GM12878 (cell line): ENCODE measurements around the gene MIA3. TPM values are rescaled to one million over a fixed set of nuclear protein-coding genes. Genes with fewer than 3 reads are reported as not detected.
A peak's percentile ranks its signal among the peaks of the same experiment; 100 is the strongest.

Source experiments
- ATAC-seq: fragments of 200-7000 bp; cut with Tn5 transposase; 3 replicates; pipeline ENCODE4 v1.9.1; 2020; ENCODE audit warnings: mild to moderate bottlenecking, moderate library complexity
- BruUV-seq: library from RNA; stranded (reverse); fragments of 400-500 nt; replicated peaks from 2 replicates; lab custom pipeline; 2021; lab: Mats Ljungman, UMichigan
- CTCF ChIA-PET: fragments of 300-600 bp; sonication (Branson Sonifier 250); formaldehyde crosslinking; extraction: SDS; loops from one replicate; lab custom pipeline; 2021; ENCODE audit warnings: inconsistent platforms; lab: Yijun Ruan, JAX
- POLR2A ChIA-PET: fragments of 350-600 bp; formaldehyde crosslinking; extraction: SDS; loops from one replicate; lab custom pipeline; 2021; ENCODE audit warnings: inconsistent platforms; lab: Charles Lee
- RAD21 ChIA-PET: fragments of 300-600 bp; sonication (Branson Sonifier 250); formaldehyde crosslinking; loops from one replicate; lab custom pipeline; 2023; ENCODE audit warnings: antibody characterized with exemption; ENCODE audit not compliant: unreplicated experiment; lab: Charles Lee
- SMC1A ChIA-PET: fragments of 300-600 bp; sonication (Branson Sonifier 250); formaldehyde crosslinking; loops from one replicate; lab custom pipeline; 2023; ENCODE audit not compliant: unreplicated experiment, uncharacterized antibody; lab: Charles Lee
- DNase-seq: peaks from one replicate; pipeline ENCODE4 v3.0.0-alpha.2; 2011; ENCODE audit warnings: low read depth, low spot score
- FAIRE-seq: peaks from 3 replicates; lab custom pipeline; 2011; peaks lifted over from hg19 to GRCh38; lab: Jason Lieb, UNC
- H2AFZ ChIP-seq: 2 replicates; pipeline ENCODE4 v1.6.0; 2011; ENCODE audit warnings: low read depth, low read length, control low read depth; ENCODE audit not compliant: control insufficient read depth
- H3K27ac ChIP-seq: 2 replicates; pipeline ENCODE4 v1.5.1; 2011; ENCODE audit warnings: control low read depth; ENCODE audit not compliant: control insufficient read depth, insufficient read depth
- H3K27me3 ChIP-seq, 2 experiments: replicated peaks in 1 of 2; 2 replicates each; pipeline versions ENCODE4 v1.6.0 to v1.6.1; 2011; ENCODE audit warnings: low read length in 1 of 2; ENCODE audit not compliant: control insufficient read depth in 2 of 2, insufficient read depth in 2 of 2
- H3K36me3 ChIP-seq, 2 experiments: 2 replicates each; pipeline ENCODE4 v1.5.1; 2011; ENCODE audit warnings: low read length in 1 of 2; ENCODE audit not compliant: control insufficient read depth in 2 of 2, insufficient read depth in 2 of 2
- H3K4me1 ChIP-seq: 2 replicates; pipeline ENCODE4 v1.6.1; 2011; ENCODE audit warnings: mild to moderate bottlenecking, low read length, moderate library complexity, mixed read lengths; ENCODE audit not compliant: control insufficient read depth, insufficient read depth
- H3K4me2 ChIP-seq: 2 replicates; pipeline ENCODE4 v1.6.0; 2011; ENCODE audit warnings: control low read depth; ENCODE audit not compliant: control insufficient read depth, insufficient read depth
- H3K4me3 ChIP-seq: fragments of 200-600 bp; sonication (generic); 2 replicates; pipeline ENCODE4 v1.5.1; 2016
- H3K79me2 ChIP-seq: 2 replicates; pipeline ENCODE4 v1.6.0; 2011; ENCODE audit warnings: low read length; ENCODE audit not compliant: control insufficient read depth, insufficient read depth
- H3K9ac ChIP-seq: 2 replicates; pipeline ENCODE4 v1.8.0; 2011; ENCODE audit warnings: low read length, control low read depth, mixed read lengths; ENCODE audit not compliant: control insufficient read depth, insufficient read depth
- H3K9me3 ChIP-seq: replicated peaks from 3 replicates; pipeline ENCODE4 v1.5.1; 2011; ENCODE audit warnings: mild to moderate bottlenecking, low read length; ENCODE audit not compliant: control insufficient read depth, insufficient read depth
- H4K20me1 ChIP-seq: 2 replicates; pipeline ENCODE4 v1.6.0; 2011; ENCODE audit not compliant: control insufficient read depth, insufficient read depth
- BCL3 ChIP-seq: IDR thresholded peaks from 2 replicates; pipeline ENCODE4 v1.6.1; 2011; ENCODE audit warnings: borderline replicate concordance, low read depth, mild to moderate bottlenecking, moderate library complexity, low read length; ENCODE audit not compliant: insufficient read depth, poor library complexity, severe bottlenecking
- CHD1 ChIP-seq: IDR thresholded peaks from 2 replicates; pipeline ENCODE4 v1.6.1; 2012; ENCODE audit warnings: low read depth, low read length, improper control_type of control experiment
- ESRRA ChIP-seq: IDR thresholded peaks from 2 replicates; pipeline ENCODE4 v1.6.1; 2012; ENCODE audit warnings: mild to moderate bottlenecking, low read length, improper control_type of control experiment
- IKZF1 ChIP-seq: fragments of 450-650 bp; conservative IDR thresholded peaks from 2 replicates; pipeline ENCODE4 v1.6.1; 2017; ENCODE audit warnings: antibody characterized with exemption, mild to moderate bottlenecking
- MEF2B ChIP-seq: fragments of 450-650 bp; IDR thresholded peaks from 2 replicates; pipeline ENCODE4 v1.6.1; 2018; ENCODE audit warnings: mild to moderate bottlenecking, moderate library complexity; ENCODE audit not compliant: partially characterized antibody, poor library complexity, severe bottlenecking
- MLLT1 ChIP-seq: fragments of 450-650 bp; IDR thresholded peaks from 2 replicates; pipeline ENCODE4 v1.6.1; 2016; ENCODE audit warnings: mild to moderate bottlenecking
- NBN ChIP-seq: fragments of 450-650 bp; IDR thresholded peaks from 2 replicates; pipeline ENCODE4 v1.6.1; 2016
- NFYB ChIP-seq: IDR thresholded peaks from 2 replicates; pipeline ENCODE4 v1.6.1; 2011; ENCODE audit warnings: low read depth, mild to moderate bottlenecking, low read length, improper control_type of control experiment, moderate library complexity; ENCODE audit not compliant: insufficient read depth
- RELB ChIP-seq: fragments of 450-650 bp; IDR thresholded peaks from 2 replicates; pipeline ENCODE4 v1.6.1; 2017; ENCODE audit warnings: low read depth, mild to moderate bottlenecking, moderate library complexity
- RFX5 ChIP-seq: IDR thresholded peaks from 2 replicates; pipeline ENCODE4 v1.6.1; 2011; ENCODE audit warnings: low read depth, low read length, improper control_type of control experiment
- SMARCA5 ChIP-seq: fragments of 450-650 bp; IDR thresholded peaks from 2 replicates; pipeline ENCODE4 v1.6.1; 2017; ENCODE audit warnings: mild to moderate bottlenecking
- WGBS: methylation state at CpG from one replicate; pipeline ENCODE4 v1.1.6; 2016; ENCODE audit warnings: low lambda C conversion rate; ENCODE audit not compliant: insufficient replicate concordance, insufficient coverage; ENCODE audit errors: missing lambda C conversion rate; 5-methylcytosine and 5-hydroxymethylcytosine counted together
- in situ Hi-C: fragments of 300-500 bp; cut with MboI; formaldehyde crosslinking; loops from 9 replicates; pipeline ENCODE4 v1.14.3; 2018; ENCODE audit warnings: mixed read lengths
- intact Hi-C: fragments of 100-400 bp; cut with micrococcal nuclease; formaldehyde crosslinking; loops from one replicate; pipeline ENCODE4 v1.14.2; 2022; ENCODE audit not compliant: unreplicated experiment
- polyA plus RNA-seq, 11 experiments: library from polyadenylated mRNA; depleted of rRNA in 4 of 11; unstranded in 6 of 11; stranded (reverse) in 5 of 11; fragments of >200 nt; fragmentation: Nextera tagmentation in 4 of 11; fragmentation: Illumina TruSeq in 1 of 11; extraction: Ambion mirVana in 4 of 11; extraction: Trizol in 1 of 11; gene quantifications; 1 replicate in 1 of 11; 2 replicates in 10 of 11; pipeline versions ENCODE4 v1.2.1 to v1.2.3, GENCODE V29; 2011 to 2016; ENCODE audit warnings: inconsistent platforms in 2 of 11, missing spikeins in 2 of 11, low read depth in 1 of 11
- total RNA-seq, 4 experiments: library from RNA; depleted of rRNA in 3 of 4; stranded (reverse); fragments of >200 nt in 3 of 4; fragmentation: Illumina TruSeq in 1 of 4; extraction: Trizol in 1 of 4; gene quantifications; 2 replicates each; pipeline versions ENCODE4 v1.2.1 to v1.2.3, GENCODE V29; 2013 to 2021
- TF ChIP-seq, protein P1 (sequence below): fragments of 450-650 bp; IDR thresholded peaks from 2 replicates; pipeline ENCODE4 v1.6.1; 2017; ENCODE audit warnings: mild to moderate bottlenecking, moderate library complexity

Gene MIA3
- total and polyA plus RNA-seq, 10 of the 15 experiments (the other 5 are each of a cell fraction or from before 2014, with no cell fraction given), result 12.9 to 50.8 (median 30.3) TPM

- H3K36me3 ChIP-seq, result peaks cover 0 to 4% of the 10 kb centered on the region in 2 experiments; a peak in 2 of 4 replicates
- POLR2A ChIA-PET, result interaction anchor here (0.7 to 1.8 kb wide), 9 partner anchors 11 to 124 kb away, joined by 3 to 19 read pairs (median 4); partner anchors contain the start of gene TAF1A
- peak overlapping the region; percentile 96 for H3K9ac ChIP-seq
- DNase-seq, result peak; percentile 88
- H3K27ac ChIP-seq, result peak overlapping the region; percentile 98
- TSS peak; percentile 75 for BruUV-seq
- in situ Hi-C loops (loop anchor here (5.0 to 10.0 kb wide), 2 partner anchors 51 to 249 kb away; no protein-coding TSS in a partner anchor), intact Hi-C loops (loop anchor here (2.0 to 10.0 kb wide), 5 partner anchors 19 to 246 kb away; partner anchors contain the start of gene TAF1A)
- H2AFZ ChIP-seq, result peak overlapping the region; percentile 99
- RAD21 ChIA-PET, result interaction anchor here (1.1 to 1.8 kb wide), 7 partner anchors 10 to 248 kb away, joined by 3 to 12 read pairs (median 5); partner anchors contain the start of gene FAM177B
- H3K27me3 ChIP-seq, result no peaks in the 10 kb centered on the region
- H3K4me3 ChIP-seq, result peak overlapping the region; percentile 81
- H3K4me1 ChIP-seq, result no peaks in the 10 kb centered on the region
- no peaks in the 10 kb centered on the region for H4K20me1 ChIP-seq
- FAIRE-seq, result peak; percentile 89
- H3K4me2 ChIP-seq, result peak overlapping the region; percentile 86
- H3K9me3 ChIP-seq, result no peaks in the 10 kb centered on the region
- peaks cover 27% of the 10 kb centered on the region for H3K79me2 ChIP-seq
- ATAC-seq, result peak; percentile 86
- CTCF ChIA-PET, result interaction anchor here (1.1 to 2.4 kb wide), 8 partner anchors 15 to 377 kb away, joined by 3 to 10 read pairs (median 5); no protein-coding TSS in a partner anchor
- 1% methylated on average over 39 of the region's 39 CpGs for WGBS
- SMC1A ChIA-PET, result interaction anchor here (0.5 to 2.3 kb wide), 9 partner anchors 8 to 133 kb away, joined by 3 to 14 read pairs (median 3); no protein-coding TSS in a partner anchor
- TF ChIP-seq RELB (peak; percentile 91), SMARCA5 (peak; percentile 57; the same call in 1 of the 2 replicates), RFX5 (no peak), CHD1 (no peak), MEF2B (peak; percentile 85), NFYB (peak; percentile 43; the same call in 1 of the 2 replicates), MLLT1 (peak; percentile 100), NBN (no peak; the same call in 1 of the 2 replicates), ESRRA (no peak), BCL3 (peak; percentile 16), IKZF1 (peak; percentile 58; the same call in 1 of the 2 replicates)
- TF ChIP-seq, protein P1, sequence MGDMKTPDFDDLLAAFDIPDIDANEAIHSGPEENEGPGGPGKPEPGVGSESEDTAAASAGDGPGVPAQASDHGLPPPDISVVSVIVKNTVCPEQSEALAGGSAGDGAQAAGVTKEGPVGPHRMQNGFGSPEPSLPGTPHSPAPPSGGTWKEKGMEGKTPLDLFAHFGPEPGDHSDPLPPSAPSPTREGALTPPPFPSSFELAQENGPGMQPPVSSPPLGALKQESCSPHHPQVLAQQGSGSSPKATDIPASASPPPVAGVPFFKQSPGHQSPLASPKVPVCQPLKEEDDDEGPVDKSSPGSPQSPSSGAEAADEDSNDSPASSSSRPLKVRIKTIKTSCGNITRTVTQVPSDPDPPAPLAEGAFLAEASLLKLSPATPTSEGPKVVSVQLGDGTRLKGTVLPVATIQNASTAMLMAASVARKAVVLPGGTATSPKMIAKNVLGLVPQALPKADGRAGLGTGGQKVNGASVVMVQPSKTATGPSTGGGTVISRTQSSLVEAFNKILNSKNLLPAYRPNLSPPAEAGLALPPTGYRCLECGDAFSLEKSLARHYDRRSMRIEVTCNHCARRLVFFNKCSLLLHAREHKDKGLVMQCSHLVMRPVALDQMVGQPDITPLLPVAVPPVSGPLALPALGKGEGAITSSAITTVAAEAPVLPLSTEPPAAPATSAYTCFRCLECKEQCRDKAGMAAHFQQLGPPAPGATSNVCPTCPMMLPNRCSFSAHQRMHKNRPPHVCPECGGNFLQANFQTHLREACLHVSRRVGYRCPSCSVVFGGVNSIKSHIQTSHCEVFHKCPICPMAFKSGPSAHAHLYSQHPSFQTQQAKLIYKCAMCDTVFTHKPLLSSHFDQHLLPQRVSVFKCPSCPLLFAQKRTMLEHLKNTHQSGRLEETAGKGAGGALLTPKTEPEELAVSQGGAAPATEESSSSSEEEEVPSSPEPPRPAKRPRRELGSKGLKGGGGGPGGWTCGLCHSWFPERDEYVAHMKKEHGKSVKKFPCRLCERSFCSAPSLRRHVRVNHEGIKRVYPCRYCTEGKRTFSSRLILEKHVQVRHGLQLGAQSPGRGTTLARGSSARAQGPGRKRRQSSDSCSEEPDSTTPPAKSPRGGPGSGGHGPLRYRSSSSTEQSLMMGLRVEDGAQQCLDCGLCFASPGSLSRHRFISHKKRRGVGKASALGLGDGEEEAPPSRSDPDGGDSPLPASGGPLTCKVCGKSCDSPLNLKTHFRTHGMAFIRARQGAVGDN, result 0 out of 2 replicates have a peak, but pooled peaks have one; percentile 15
Observed at GRCh38 chr1:222713091-222713961, 95.4 kb downstream of the MIA3 start.
